ENCODE data around the gene RIMS3.

Gene RIMS3

GRCh38 chr1:40653851-40654537 is 11.5 kb downstream of the RIMS3 start:
- no peak for DNase-seq (ENCODE audit: low read depth in 2 of 2)

DNA sequence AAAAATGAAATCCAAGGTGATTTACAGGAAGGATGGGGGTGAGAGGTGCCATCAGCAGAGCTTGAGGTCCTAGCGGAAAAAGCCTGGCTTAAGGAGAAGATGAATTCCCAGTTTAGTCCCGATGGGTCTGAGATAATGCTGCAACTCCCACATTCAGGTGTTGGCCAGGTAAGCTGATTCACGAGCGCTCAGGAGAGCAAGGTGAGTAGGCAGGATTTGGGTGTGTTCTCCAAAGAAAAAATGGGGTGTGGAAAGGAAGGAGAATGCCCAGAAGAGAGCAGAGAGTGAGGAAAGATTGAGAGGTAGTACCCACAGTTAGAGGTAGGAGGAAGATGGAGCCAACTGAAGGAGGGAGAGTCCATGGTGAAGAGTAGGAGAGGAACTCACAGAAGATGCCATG is 12.5 kb downstream of the RIMS3 start:
- no peak for DNase-seq (ENCODE audit: low read depth in 2 of 2)

- DNase-seq (ENCODE audit: low read depth in 2 of 2): no peak
These were observed 13.0 kb downstream of the RIMS3 start for GRCh38 chr1:40652468-40652867.

DNA sequence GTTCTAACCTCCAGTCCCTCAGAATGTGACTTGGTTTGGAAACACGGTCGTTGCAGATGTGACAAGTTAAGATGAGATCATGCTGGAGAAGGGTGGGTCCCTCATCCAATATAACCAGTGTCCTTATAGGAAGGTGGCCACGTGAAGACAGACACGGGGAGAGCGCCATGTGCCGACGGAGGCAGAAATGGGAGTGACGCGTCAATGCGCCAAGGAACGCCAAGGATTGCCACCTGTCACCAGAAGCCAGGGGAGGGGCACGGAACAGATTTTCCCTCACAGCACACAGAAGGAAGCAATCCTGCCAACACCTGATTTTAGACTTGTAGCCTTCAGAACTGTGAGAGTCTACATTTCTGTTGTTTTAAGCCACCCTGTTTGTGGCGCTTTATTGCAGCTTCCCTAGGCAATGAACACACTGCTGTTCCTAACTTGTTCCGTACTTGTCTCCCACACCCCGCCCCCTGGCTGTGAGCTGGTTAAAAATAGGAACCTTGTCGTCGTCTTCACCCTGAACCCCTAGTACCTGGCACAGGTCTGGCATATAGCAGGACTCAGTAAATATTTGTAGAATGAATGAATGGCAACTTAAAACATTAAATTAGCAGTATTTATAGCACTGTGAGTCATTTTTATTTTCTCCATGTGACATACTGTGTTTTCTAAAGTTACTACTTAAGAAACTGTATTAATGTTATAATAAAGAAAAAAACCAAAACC is 14.2 kb downstream of the RIMS3 start:
- no peak for DNase-seq (ENCODE audit: low read depth in 2 of 2)

DNA sequence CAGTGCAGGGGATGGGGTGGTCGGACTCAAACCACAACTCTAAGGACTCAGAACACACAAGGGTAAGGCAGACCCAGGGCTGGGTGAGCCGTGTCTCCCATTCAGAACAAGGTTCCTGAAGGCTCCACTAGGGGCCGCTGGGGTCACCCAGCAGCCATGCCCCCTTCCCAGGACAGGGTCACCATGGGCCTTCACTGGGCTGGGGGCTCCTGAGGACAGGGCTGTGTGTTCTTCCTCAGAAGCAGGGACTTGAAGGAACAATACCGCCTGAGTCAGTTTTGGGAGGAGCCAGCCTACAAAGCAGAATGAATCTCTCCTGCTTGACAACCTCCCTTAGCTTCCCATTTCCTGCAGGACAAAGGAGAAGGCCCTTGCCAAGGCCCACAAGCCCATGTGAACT is 15.4 kb downstream of the RIMS3 start:
- no peak for DNase-seq (ENCODE audit: low read depth in 2 of 2)

- DNase-seq (ENCODE audit: low read depth in 2 of 2): no peak
These were observed 15.9 kb downstream of the RIMS3 start for GRCh38 chr1:40649592-40649930.

- DNase-seq (ENCODE audit: low read depth in 2 of 2): no peak
These were observed 16.4 kb downstream of the RIMS3 start for GRCh38 chr1:40648928-40649591.

DNA sequence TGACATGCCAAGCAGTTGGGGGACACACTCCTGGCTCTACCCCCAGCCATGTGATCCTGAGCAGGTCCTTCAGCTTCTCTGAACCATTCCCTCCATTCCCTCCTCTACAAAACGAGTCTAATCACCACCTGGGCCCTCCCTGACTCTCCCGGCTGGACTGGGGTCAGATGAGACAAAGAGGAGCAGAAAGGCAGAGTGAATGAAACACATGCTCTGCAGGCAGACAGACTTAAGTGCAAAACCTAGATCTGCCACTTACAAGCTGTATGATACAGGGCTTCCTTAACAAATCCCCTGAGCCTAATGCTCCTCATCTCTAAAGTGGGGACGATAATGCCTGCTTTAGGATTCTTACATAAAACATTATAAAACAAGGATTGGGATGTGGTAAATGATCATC is 17.3 kb downstream of the RIMS3 start:
- DNase-seq (ENCODE audit: low read depth in 2 of 2): no peak

DNA sequence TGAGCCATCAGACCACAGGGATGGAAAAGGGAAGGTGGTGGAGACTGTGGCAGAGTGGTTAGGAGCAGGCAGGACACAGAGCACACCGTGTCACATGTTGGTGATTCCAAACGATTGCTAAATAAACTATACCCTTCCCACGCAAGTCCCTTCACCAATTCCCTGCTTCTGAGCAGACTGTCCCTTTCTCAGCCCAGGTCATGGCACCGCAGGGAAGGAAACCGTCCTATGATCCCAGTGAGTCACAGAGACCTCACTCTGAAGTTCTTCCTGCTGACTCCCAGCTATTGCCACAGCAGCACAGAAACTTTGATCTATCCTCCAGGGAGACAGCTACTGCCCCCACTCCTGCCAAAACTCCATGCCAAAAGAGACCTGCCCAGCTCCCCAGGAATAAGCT is 19.2 kb downstream of the RIMS3 start:
- no peak for DNase-seq (ENCODE audit: low read depth in 2 of 2)

DNA sequence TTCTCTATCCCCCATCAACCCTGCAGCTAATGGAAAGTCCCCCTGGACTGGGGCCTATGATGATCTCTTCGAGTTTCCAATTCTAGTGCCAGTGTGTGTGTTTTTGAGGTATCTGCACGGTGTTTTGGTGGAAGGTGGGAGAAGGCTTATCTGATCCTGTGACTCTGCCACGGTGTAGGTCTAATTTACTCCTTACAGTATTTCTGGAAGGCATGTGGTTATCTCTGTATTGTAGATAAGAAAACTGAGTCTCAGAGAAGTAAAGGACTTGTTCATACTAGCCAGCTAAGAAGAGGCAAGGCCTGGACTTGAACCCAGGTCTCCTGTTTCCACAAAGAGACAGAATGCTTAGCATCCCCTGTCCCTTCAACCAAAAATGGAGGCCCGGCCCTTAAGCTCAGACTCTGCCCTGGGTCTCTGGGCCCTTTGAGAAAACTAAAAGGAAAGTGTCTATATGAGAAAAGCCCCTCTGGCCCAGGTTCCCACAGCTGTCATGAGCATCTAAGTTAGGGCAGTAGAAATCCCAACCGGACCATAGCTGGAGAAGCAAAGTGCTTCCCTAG is 20.3 kb downstream of the RIMS3 start:
- DNase-seq (ENCODE audit: low read depth in 2 of 2): no peak

GRCh38 chr1:40641601-40642242 is 23.8 kb downstream of the RIMS3 start:
- DNase-seq (ENCODE audit: low read depth in 2 of 2): no peak

- DNase-seq (ENCODE audit: low read depth in 2 of 2): no peak
These were observed 25.0 kb downstream of the RIMS3 start for GRCh38 chr1:40640314-40641076.

GRCh38 chr1:40638097-40639036 is 27.1 kb downstream of the RIMS3 start:
- no peak for DNase-seq (ENCODE audit: low read depth in 2 of 2)

DNA sequence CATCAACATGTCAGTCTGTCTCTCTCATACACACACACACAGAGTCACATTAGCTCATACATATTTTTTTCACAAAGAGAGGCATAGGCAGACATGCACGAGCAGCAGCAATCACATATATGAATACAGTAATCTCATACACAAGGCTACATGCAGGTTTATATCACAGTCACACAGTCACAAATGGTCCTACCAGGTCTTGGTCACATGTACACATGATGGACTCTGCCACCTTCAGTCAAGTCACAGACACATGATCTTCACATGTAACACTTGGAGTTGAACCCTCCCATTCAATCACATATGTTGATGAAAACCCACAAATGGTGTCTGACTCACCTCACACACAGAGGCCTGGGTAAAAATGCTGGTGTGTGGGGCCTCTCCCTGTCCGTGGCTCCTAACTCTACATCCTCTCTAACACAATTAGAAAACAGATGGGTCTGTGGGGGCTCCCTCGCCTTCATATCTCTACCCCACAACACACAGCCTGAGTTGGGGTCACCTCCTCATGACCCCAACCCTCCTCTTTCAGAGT is 27.9 kb downstream of the RIMS3 start:
- no peak for DNase-seq (ENCODE audit: low read depth in 2 of 2)

- no peak for DNase-seq (ENCODE audit: low read depth in 2 of 2)
These were observed 28.7 kb downstream of the RIMS3 start for GRCh38 chr1:40636777-40637176.

DNA sequence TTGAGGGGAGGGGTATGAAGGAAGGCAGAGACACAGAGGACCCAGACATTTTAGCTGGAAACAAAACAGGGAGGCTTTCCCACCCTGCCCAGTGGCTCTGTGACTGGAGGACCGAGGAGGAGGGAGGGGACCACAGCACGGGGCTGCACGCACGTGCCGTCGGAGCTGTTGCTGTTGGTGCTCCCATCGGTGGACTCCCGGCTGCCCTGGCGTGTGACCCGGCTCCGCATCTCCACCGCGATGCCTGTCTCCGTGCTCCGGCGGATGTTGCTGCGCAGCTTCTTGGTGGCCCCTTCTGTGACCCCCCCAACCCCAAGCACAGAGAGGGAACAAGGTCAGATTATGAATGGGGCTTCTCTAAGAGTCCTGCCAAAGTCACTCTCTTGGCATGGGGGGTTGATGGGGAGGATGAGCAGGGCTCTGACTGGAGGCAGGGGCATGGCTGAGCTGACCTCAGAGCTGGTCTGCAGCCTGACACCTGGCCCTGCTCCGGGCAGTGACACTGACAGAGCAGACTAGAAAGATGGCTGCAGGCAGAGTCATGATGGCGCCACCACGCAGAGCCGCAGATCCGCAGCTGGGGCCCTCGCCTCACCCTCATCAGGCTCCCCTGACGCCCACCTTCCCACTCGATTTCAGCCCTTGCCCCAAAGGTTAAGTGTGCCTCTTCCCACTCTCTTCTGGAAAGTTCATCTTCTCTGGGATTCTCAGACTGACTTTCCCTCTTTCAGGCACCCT is 29.6 kb downstream of the RIMS3 start:
- DNase-seq (ENCODE audit: low read depth in 2 of 2): no peak

GRCh38 chr1:40634901-40635655 is 30.4 kb downstream of the RIMS3 start:
- no peak for DNase-seq (ENCODE audit: low read depth in 2 of 2)

- no peak for DNase-seq (ENCODE audit: low read depth in 2 of 2)
These were observed 31.5 kb downstream of the RIMS3 start for GRCh38 chr1:40633931-40634376.

DNA sequence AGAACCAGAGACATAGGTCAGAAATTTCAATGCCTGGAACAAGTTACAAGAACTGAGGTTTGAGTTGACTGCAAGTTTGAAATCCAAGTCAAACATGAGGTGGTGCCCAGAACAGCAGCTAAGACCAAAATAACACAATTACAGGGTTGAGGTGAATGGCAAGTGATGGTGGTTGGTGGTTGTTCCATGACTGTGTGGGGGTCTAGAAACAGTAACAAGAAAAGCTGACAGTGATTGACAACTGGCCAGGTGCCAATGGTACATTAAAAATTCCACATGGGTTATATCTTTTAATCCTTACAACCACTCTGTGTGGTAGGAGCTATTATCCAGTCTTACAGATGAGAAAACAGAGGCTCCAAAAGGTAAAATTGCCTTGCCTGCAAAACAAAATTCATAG is 32.0 kb downstream of the RIMS3 start:
- DNase-seq (ENCODE audit: low read depth in 2 of 2): no peak
